Erythroblast (primary cell): Measurements from ENCODE around the gene CAPN5.

Experiments used
- GATA1 ChIP-seq: IDR thresholded peaks from 2 replicates; pipeline ENCODE4 v1.6.1; 2011; ENCODE audit warnings: low read depth, mild to moderate bottlenecking, control low read depth, low read length, moderate library complexity
- POLR2A ChIP-seq: IDR thresholded peaks from 2 replicates; pipeline ENCODE4 v1.6.1; 2011; ENCODE audit warnings: mild to moderate bottlenecking, low read length

- no peak for TF ChIP-seq POLR2A
- TF ChIP-seq GATA1 = no peak
Observed at GRCh38 chr11:77152846-77153245, 86.1 kb downstream of the CAPN5 start.
